NCI-H2196 treated with DMSO at 0.1 percent for 48 hours (cell line): ENCODE results near the gene TEKT2.

Experiments used
- DNase-seq: peaks from one replicate; lab custom pipeline; 2025; ENCODE audit not compliant: unreplicated experiment; lab: John Stamatoyannopoulos, UW

TEKT2 gene

GRCh38 chr1:36083635-36084496 lies at the start of gene TEKT2:
TEKT2 (plus strand) TSS chr1:36084094; CDS start chr1:36084922, 828 bp downstream.
- peak; percentile 31 for DNase-seq

GRCh38 chr1:36034692-36035091 lies 49.2 kb upstream of the TEKT2 start:
- DNase-seq: peak; percentile 3

GRCh38 chr1:36035154-36035553 lies 48.7 kb upstream of the TEKT2 start:
- no peak for DNase-seq

- no peak for DNase-seq
These were observed 43.7 kb upstream of the TEKT2 start for GRCh38 chr1:36040238-36040637.

- DNase-seq: no peak
These were observed 32.1 kb upstream of the TEKT2 start for GRCh38 chr1:36051821-36052220.

- no peak for DNase-seq
These were observed 29.9 kb upstream of the TEKT2 start for GRCh38 chr1:36053978-36054377.

GRCh38 chr1:36055706-36056105 lies 28.2 kb upstream of the TEKT2 start:
- DNase-seq: no peak

GRCh38 chr1:36062315-36062714 lies 21.6 kb upstream of the TEKT2 start:
- no peak for DNase-seq

GRCh38 chr1:36067871-36068270 lies 16.0 kb upstream of the TEKT2 start:
- no peak for DNase-seq

- DNase-seq: no peak
These were observed 15.0 kb upstream of the TEKT2 start for GRCh38 chr1:36068866-36069265.

- peak; percentile 33 for DNase-seq
These were observed 13.5 kb upstream of the TEKT2 start for GRCh38 chr1:36070349-36070748.

GRCh38 chr1:36076979-36077573 lies 6.8 kb upstream of the TEKT2 start:
- no peak for DNase-seq

GRCh38 chr1:36080236-36080635 lies 3.7 kb upstream of the TEKT2 start:
- no peak for DNase-seq

- DNase-seq: no peak
These were observed 3.1 kb upstream of the TEKT2 start for GRCh38 chr1:36080801-36081200.

GRCh38 chr1:36081926-36082485 lies 1.9 kb upstream of the TEKT2 start:
- DNase-seq: no peak

GRCh38 chr1:36083219-36083618 lies 675 bp upstream of the TEKT2 start:
- DNase-seq: no peak

GRCh38 chr1:36084497-36085115 lies 712 bp downstream of the TEKT2 start:
- DNase-seq: no peak

- no peak for DNase-seq
These were observed 1.2 kb downstream of the TEKT2 start for GRCh38 chr1:36085126-36085525.

- DNase-seq: no peak
These were observed 2.0 kb downstream of the TEKT2 start for GRCh38 chr1:36085686-36086526.

GRCh38 chr1:36086529-36087232 lies 2.8 kb downstream of the TEKT2 start:
- DNase-seq: no peak
